Measurements from ENCODE around the gene TMEM178B.

- TF ChIP-seq CTCF (IDR thresholded peaks at IDR 0.05) (no peak), POLR2A (IDR thresholded peaks at IDR 0.05) (no peak)
Observed at GRCh38 chr7:141184532-141185190, 110.8 kb downstream of the TMEM178B start.
